Measurements from ENCODE around the gene EPHX1.

The EPHX1 gene

DNA sequence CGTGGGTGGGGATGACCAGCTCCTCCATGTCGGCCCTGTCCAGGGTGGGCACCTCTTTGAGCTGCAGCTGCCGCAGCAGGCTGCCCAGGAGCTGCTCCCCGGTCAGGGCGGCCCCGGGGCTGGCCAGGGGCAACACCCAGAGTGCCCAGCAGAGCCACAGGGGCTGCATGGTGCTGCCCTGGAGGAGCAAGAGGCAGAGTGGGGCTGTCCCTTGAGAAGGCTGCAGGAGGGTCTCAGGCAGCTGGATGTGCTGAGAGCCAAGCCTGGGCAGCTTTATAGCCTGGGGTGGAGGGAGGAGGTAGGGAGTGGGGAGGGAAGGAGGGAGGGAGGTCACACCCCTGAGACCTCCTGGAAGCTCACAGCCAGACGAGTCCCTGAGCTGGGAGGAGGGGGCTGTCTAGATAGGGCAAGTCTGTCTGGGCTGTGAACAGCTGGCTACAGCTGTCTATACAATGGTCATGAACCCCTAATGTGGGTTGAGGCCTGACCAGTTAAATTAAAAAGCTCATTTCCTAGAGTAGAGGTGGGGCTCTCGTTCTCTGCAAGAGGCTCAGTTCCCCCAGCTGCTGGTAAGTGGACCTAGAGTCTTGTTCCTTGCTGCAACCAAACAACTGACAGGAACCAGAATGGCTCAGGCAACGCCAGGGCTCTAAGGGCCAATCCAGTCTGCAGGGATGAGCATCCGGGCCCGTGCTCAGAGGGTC lies 79.1 kb downstream of the EPHX1 start, which contains the start of gene LEFTY1:
LEFTY1 (minus strand) TSS at position 249 of the 704 bp plus-strand sequence; CDS start at position 169, 80 bp downstream.
- H4K20me1 ChIP-seq (ENCODE audit: insufficient read depth, low read length) = no peaks in the 10 kb centered on the region
- H3K9ac ChIP-seq (ENCODE audit: low read length) = no peak within 1 kb of the TSS
- H3K36me3 ChIP-seq (replicated peaks; ENCODE audit: low read depth, low read length) = no peaks in the 10 kb centered on the region
- H3K27me3 ChIP-seq (ENCODE audit: low read depth, low read length) = no peaks in the 10 kb centered on the region
- TF ChIP-seq, protein P1, sequence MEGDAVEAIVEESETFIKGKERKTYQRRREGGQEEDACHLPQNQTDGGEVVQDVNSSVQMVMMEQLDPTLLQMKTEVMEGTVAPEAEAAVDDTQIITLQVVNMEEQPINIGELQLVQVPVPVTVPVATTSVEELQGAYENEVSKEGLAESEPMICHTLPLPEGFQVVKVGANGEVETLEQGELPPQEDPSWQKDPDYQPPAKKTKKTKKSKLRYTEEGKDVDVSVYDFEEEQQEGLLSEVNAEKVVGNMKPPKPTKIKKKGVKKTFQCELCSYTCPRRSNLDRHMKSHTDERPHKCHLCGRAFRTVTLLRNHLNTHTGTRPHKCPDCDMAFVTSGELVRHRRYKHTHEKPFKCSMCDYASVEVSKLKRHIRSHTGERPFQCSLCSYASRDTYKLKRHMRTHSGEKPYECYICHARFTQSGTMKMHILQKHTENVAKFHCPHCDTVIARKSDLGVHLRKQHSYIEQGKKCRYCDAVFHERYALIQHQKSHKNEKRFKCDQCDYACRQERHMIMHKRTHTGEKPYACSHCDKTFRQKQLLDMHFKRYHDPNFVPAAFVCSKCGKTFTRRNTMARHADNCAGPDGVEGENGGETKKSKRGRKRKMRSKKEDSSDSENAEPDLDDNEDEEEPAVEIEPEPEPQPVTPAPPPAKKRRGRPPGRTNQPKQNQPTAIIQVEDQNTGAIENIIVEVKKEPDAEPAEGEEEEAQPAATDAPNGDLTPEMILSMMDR (IDR thresholded peaks at IDR 0.05; ENCODE audit: low read depth, low read length) = no peak
- no peak for TF ChIP-seq EZH2phosphoT487 (IDR thresholded peaks at IDR 0.05; ENCODE audit: low read depth)
- H3K27ac ChIP-seq (ENCODE audit: low read length) = no peak within 1 kb of the TSS
- peaks cover under 1% of the 10 kb centered on the region for H3K4me1 ChIP-seq (ENCODE audit: low read length)
- H3K4me3 ChIP-seq (ENCODE audit: low read length) = no peak within 1 kb of the TSS
- H3K79me2 ChIP-seq (ENCODE audit: low read length) = no peaks in the 10 kb centered on the region
- H2AFZ ChIP-seq (ENCODE audit: low read depth, low read length) = no peak within 1 kb of the TSS; the same call in 1 of the 2 replicates
- H3K4me2 ChIP-seq (ENCODE audit: low read length) = no peak within 1 kb of the TSS
- H3K9me3 ChIP-seq (ENCODE audit: insufficient read depth, low read length) = no peaks in the 10 kb centered on the region

DNA sequence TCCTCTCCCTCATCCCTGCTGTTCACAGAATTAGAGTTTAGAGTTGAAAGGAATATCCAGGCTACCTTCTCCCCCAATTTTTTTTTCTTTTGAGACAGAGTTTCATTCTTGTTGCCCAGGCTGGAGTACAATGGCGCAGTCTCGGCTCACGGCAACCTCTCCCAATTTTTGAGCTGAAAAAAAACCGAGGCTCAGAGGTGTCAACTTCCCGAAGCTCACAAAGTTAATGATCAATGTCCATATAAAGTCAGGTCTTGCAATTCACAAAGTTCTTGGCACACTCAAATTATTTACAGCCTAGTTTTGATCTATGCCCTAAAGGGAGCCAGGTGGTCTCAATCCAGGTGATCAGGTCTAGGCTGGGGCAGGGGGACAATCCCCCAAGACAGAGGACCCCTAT lies 79.8 kb downstream of the EPHX1 start:
- Histone ChIP-seq H3K27me3 (ENCODE audit: low read depth, low read length) (no peaks in the 10 kb centered on the region), H3K4me3 (ENCODE audit: low read length) (no peak overlapping the region), H3K9me3 (ENCODE audit: insufficient read depth, low read length) (no peaks in the 10 kb centered on the region), H3K27ac (ENCODE audit: low read length) (no peak overlapping the region), H3K4me2 (ENCODE audit: low read length) (no peak overlapping the region), H4K20me1 (ENCODE audit: insufficient read depth, low read length) (no peaks in the 10 kb centered on the region), H3K4me1 (ENCODE audit: low read length) (no peaks in the 10 kb centered on the region), H3K9ac (ENCODE audit: low read length) (no peak overlapping the region), H3K36me3 (replicated peaks; ENCODE audit: low read depth, low read length) (no peaks in the 10 kb centered on the region), H2AFZ (ENCODE audit: low read depth, low read length) (no peak overlapping the region), H3K79me2 (ENCODE audit: low read length) (no peaks in the 10 kb centered on the region)
- TF ChIP-seq, protein P1 (IDR thresholded peaks at IDR 0.05; ENCODE audit: low read depth, low read length) = no peak
- TF ChIP-seq EZH2phosphoT487 (IDR thresholded peaks at IDR 0.05; ENCODE audit: low read depth) = no peak

DNA sequence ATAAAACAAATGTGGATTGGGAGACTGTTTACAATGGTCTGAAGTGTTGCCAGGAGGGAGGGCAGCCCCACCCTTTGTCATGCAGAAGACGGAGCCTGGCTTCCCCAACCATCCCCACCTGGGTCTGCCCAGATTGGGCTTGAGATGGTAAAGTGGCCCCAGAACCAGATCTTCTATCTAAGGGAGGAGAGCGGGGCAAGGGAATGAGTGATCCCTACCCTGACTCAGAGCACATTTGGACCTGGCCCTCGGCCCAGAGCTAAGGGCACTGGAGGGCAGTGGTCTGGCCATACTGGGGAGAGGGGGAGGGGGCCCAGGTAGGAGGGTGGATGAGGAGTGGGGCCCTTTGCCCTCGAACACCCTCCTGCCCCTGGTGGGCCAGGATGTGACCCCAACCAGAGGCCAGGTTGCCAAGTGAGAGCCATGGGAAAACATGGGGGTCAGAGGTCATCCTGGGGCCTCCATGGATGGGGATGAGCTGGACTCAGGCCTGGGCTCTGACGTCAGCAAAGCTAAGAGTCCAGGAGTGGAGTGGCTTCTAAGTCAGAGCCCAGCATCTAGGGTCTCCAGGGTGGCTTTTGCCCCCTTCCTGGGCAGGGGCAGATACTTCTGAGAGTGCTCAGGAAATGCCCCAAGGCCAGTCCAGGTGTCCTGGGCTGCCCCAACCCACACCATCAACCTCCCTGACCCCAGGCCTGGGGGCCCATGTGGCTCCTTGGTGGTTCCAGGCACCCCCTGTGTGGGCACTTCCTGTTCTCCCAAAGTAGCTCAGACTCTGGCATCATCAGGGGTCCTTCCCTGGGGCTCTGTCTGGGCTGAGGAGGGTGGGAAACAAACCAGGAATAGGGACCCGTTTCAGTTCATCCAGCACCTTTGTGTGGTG lies 80.7 kb downstream of the EPHX1 start:
- H3K4me2 ChIP-seq (ENCODE audit: low read length) = no peak overlapping the region

More for the DNA sequence above, 80.7 kb downstream of the EPHX1 start:
- TF ChIP-seq, protein P1 (IDR thresholded peaks at IDR 0.05; ENCODE audit: low read depth, low read length) = no peak
- TF ChIP-seq EZH2phosphoT487 (IDR thresholded peaks at IDR 0.05; ENCODE audit: low read depth) = no peak
- no peak overlapping the region for H3K4me3 ChIP-seq (ENCODE audit: low read length)
- no peak overlapping the region for H2AFZ ChIP-seq (ENCODE audit: low read depth, low read length)
- no peaks in the 10 kb centered on the region for H3K9me3 ChIP-seq (ENCODE audit: insufficient read depth, low read length)
- H3K79me2 ChIP-seq (ENCODE audit: low read length) = no peaks in the 10 kb centered on the region
- no peaks in the 10 kb centered on the region for H3K4me1 ChIP-seq (ENCODE audit: low read length)
- H3K9ac ChIP-seq (ENCODE audit: low read length) = no peak overlapping the region
- H4K20me1 ChIP-seq (ENCODE audit: insufficient read depth, low read length) = no peaks in the 10 kb centered on the region
- no peak overlapping the region for H3K27ac ChIP-seq (ENCODE audit: low read length)
- H3K36me3 ChIP-seq (replicated peaks; ENCODE audit: low read depth, low read length) = no peaks in the 10 kb centered on the region
- H3K27me3 ChIP-seq (ENCODE audit: low read depth, low read length) = no peaks in the 10 kb centered on the region

All from OCI-LY3 (cell line).